GM23338 (cell line): ENCODE results near the gene SEMA6B. TPM values are rescaled to one million over a fixed set of nuclear protein-coding genes. Genes with fewer than 3 reads are reported as not detected.
A peak's percentile ranks its signal among the peaks of the same experiment; 100 is the strongest.

Experiments
- ATAC-seq: fragments of 200-7000 bp; cut with Tn5 transposase; 3 replicates; pipeline ENCODE4 v1.9.1; 2020
- DNase-seq: peaks from one replicate; pipeline ENCODE4 v3.0.0-alpha.2; 2015; ENCODE audit warnings: low spot score
- H2AFZ ChIP-seq: fragments of 200-600 bp; sonication (generic); 2 replicates; pipeline ENCODE4 v1.8.0; 2016; ENCODE audit warnings: antibody characterized with exemption, mild to moderate bottlenecking, moderate library complexity
- H3F3A ChIP-seq: fragments of 200-600 bp; sonication (generic); replicated peaks from 2 replicates; pipeline ENCODE4 v1.8.0; 2017; ENCODE audit warnings: antibody characterized with exemption, mixed run types, low read depth
- H3K27ac ChIP-seq: fragments of 200-600 bp; sonication (generic); 2 replicates; pipeline ENCODE4 v1.6.1; 2016; ENCODE audit warnings: low read depth
- H3K27me3 ChIP-seq: fragments of 200-600 bp; sonication (generic); 2 replicates; pipeline ENCODE4 v1.8.0; 2016; ENCODE audit warnings: mild to moderate bottlenecking, mixed run types, moderate library complexity; ENCODE audit not compliant: insufficient read depth
- H3K36me3 ChIP-seq: fragments of 200-600 bp; sonication (generic); 2 replicates; pipeline ENCODE4 v1.8.0; 2016; ENCODE audit warnings: mild to moderate bottlenecking; ENCODE audit not compliant: insufficient read depth
- H3K4me1 ChIP-seq: fragments of 200-600 bp; sonication (generic); 2 replicates; pipeline ENCODE4 v1.8.0; 2016; ENCODE audit warnings: mild to moderate bottlenecking, moderate library complexity; ENCODE audit not compliant: insufficient read depth
- H3K4me2 ChIP-seq: fragments of 200-600 bp; sonication (generic); 2 replicates; pipeline ENCODE4 v1.7.1; 2017; ENCODE audit warnings: mixed run types
- H3K4me3 ChIP-seq: fragments of 200-600 bp; sonication (generic); 2 replicates; pipeline ENCODE4 v1.6.1; 2016; ENCODE audit warnings: mixed run types
- H3K79me2 ChIP-seq: fragments of 200-600 bp; sonication (generic); replicated peaks from 2 replicates; pipeline ENCODE4 v1.8.0; 2017; ENCODE audit warnings: mild to moderate bottlenecking; ENCODE audit not compliant: insufficient read depth
- H3K9me2 ChIP-seq: fragments of 200-600 bp; sonication (generic); 2 replicates; pipeline ENCODE4 v1.8.0; 2017; ENCODE audit not compliant: insufficient read depth
- H4K20me1 ChIP-seq: fragments of 200-600 bp; sonication (generic); replicated peaks from 2 replicates; pipeline ENCODE4 v1.8.0; 2017; ENCODE audit warnings: mild to moderate bottlenecking; ENCODE audit not compliant: insufficient read depth
- H3K27ac Mint-ChIP-seq: 2 replicates; pipeline ENCODE4 v1.8.0; 2020; ENCODE audit warnings: inconsistent platforms, mild to moderate bottlenecking, moderate library complexity, mixed read lengths
- H3K27me3 Mint-ChIP-seq: 3 replicates; pipeline ENCODE4 v1.8.0; 2022; ENCODE audit warnings: low read depth, mild to moderate bottlenecking, moderate library complexity, mixed read lengths, inconsistent platforms; ENCODE audit not compliant: insufficient read depth, poor library complexity
- H3K36me3 Mint-ChIP-seq: 3 replicates; pipeline ENCODE4 v1.8.0; 2021; ENCODE audit warnings: low read depth, mild to moderate bottlenecking, inconsistent platforms, moderate library complexity, mixed read lengths
- H3K4me1 Mint-ChIP-seq: 3 replicates; pipeline ENCODE4 v1.8.0; 2020; ENCODE audit warnings: mild to moderate bottlenecking, inconsistent platforms, mixed read lengths
- H3K4me3 Mint-ChIP-seq: 3 replicates; pipeline ENCODE4 v1.8.0; 2021; ENCODE audit warnings: moderate library complexity, mild to moderate bottlenecking, inconsistent platforms, mixed read lengths
- H3K9me3 Mint-ChIP-seq: 3 replicates; pipeline ENCODE4 v1.8.0; 2020; ENCODE audit warnings: moderate library complexity, mild to moderate bottlenecking, inconsistent platforms, mixed read lengths
- CREB1 ChIP-seq: fragments of 250-450 bp; sonication (Bioruptor Pico); IDR thresholded peaks from 2 replicates; pipeline ENCODE4 v1.5.0; 2020; ENCODE audit warnings: low read depth, mild to moderate bottlenecking, moderate library complexity
- EZH2 ChIP-seq: fragments of 200-600 bp; sonication (generic); IDR thresholded peaks from one replicate; pipeline ENCODE4 v1.8.0; 2017; ENCODE audit warnings: antibody characterized with exemption, mild to moderate bottlenecking, low read depth; ENCODE audit not compliant: unreplicated experiment
- EZH2phosphoT487 ChIP-seq: fragments of 200-600 bp; sonication (generic); IDR thresholded peaks from one replicate; pipeline ENCODE4 v1.8.1; 2018; ENCODE audit warnings: antibody characterized with exemption; ENCODE audit not compliant: unreplicated experiment
- JUNB ChIP-seq: IDR thresholded peaks from one replicate; pipeline ENCODE4 v1.6.1; 2016; ENCODE audit warnings: antibody characterized with exemption; ENCODE audit not compliant: unreplicated experiment
- NANOG ChIP-seq: IDR thresholded peaks from 2 replicates; pipeline ENCODE4 v1.6.1; 2016; ENCODE audit warnings: antibody characterized with exemption, borderline replicate concordance
- POLR2AphosphoS5 ChIP-seq: IDR thresholded peaks from 2 replicates; pipeline ENCODE4 v1.6.1; 2016; ENCODE audit warnings: antibody characterized with exemption, low read depth
- STAT1 ChIP-seq: IDR thresholded peaks from one replicate; pipeline ENCODE4 v1.6.1; 2016; ENCODE audit warnings: antibody characterized with exemption; ENCODE audit not compliant: unreplicated experiment
- ZNF114 ChIP-seq: fragments of 250-450 bp; sonication (Bioruptor Pico); IDR thresholded peaks from 2 replicates; pipeline ENCODE4 v1.5.0; 2020; ENCODE audit warnings: mild to moderate bottlenecking, moderate library complexity
- ZNF331 ChIP-seq: fragments of 250-450 bp; sonication (Bioruptor Pico); IDR thresholded peaks from 2 replicates; pipeline ENCODE4 v1.5.0; 2020; ENCODE audit warnings: low read depth, mild to moderate bottlenecking, moderate library complexity
- polyA plus RNA-seq: library from polyadenylated mRNA; unstranded; fragments of >200 nt; fragmentation: Nextera tagmentation; extraction: Ambion mirVana; gene quantifications from 2 replicates; pipeline ENCODE4 v1.2.1, GENCODE V29; 2016
- total RNA-seq: library from RNA; depleted of rRNA; stranded (reverse); fragments of >200 nt; shearing (Covaris generic); gene quantifications from 2 replicates; pipeline ENCODE4 v1.2.3, GENCODE V29; 2014
- TF ChIP-seq, protein P1 (sequence below): fragments of 250-450 bp; sonication (Bioruptor Pico); IDR thresholded peaks from 2 replicates; pipeline ENCODE4 v1.5.0; 2020; ENCODE audit warnings: mild to moderate bottlenecking, moderate library complexity
- TF ChIP-seq, protein P2 (sequence below): IDR thresholded peaks from one replicate; pipeline ENCODE4 v1.6.1; 2018; ENCODE audit warnings: antibody characterized with exemption; ENCODE audit not compliant: unreplicated experiment
- TF ChIP-seq, protein P3 (sequence below), 2 experiments: fragments of 200-600 bp in 1 of 2; sonication (generic) in 1 of 2; conservative IDR thresholded peaks; 2 replicates each; pipeline versions ENCODE4 v1.5.1 to v1.6.1; 2016 to 2017; ENCODE audit warnings: antibody characterized with exemption in 2 of 2, low read depth in 2 of 2, mild to moderate bottlenecking in 2 of 2, moderate library complexity in 1 of 2
- TF ChIP-seq, protein P4 (sequence below): IDR thresholded peaks from 2 replicates; pipeline ENCODE4 v1.6.1; 2016; ENCODE audit warnings: antibody characterized with exemption

The SEMA6B gene
- total and polyA plus RNA-seq, 2 experiments from 2014 or later = 5.3 to 42.7 TPM

DNA sequence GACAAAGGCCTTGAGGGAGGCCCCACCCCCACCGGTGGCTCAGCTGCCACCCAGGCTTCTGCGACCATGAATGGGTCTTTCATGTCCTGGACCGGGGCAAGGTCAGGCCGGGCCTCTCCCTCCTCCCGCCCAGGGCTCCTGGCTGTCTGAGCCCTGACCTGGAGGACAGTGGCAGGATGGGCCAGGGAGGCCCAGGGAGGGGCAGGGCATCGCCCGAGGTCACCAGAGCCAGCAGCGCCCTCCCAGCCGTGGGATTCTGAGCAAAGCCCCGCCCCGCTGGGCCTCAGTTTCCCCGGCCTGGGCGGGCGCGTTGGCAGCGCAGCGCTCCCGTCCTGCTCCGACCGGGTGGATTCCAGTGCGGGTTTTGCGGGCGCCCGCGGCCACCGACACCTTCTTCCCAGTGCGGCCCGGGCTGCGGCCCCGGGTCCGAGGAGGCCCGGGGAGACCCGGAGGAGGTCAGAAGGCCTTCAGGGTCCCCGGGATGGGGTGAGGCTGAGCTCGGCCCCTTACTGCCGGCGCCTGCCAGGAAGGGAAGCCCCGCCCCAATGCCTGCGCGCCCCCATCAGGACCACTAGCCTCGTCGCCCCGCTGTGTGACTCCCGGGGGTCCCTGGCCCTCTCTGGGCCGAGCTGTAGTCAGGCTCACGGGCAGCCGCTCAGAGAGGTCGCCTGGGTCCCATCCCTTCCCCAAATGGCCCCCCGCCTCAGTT lies 24.6 kb upstream of the SEMA6B start:
- Mint-ChIP-seq H3K36me3 (no peaks in the 10 kb centered on the region), H3K4me3 (peak overlapping the region; percentile 69), H3K9me3 (no peaks in the 10 kb centered on the region), H3K27ac (no peak overlapping the region), H3K4me1 (peaks cover 20% of the 10 kb centered on the region), H3K27me3 (peaks cover 23% of the 10 kb centered on the region)
- H3K4me3 ChIP-seq = peak overlapping the region; percentile 87
- no peaks in the 10 kb centered on the region; the same call in 1 of the 2 replicates for H4K20me1 ChIP-seq
- TF ChIP-seq POLR2AphosphoS5 = no peak
- TF ChIP-seq STAT1 = no peak
- no peak for TF ChIP-seq JUNB
- TF ChIP-seq CREB1 (CRISPR knock-in tag) = no peak
- TF ChIP-seq EZH2 = no peak
- TF ChIP-seq, protein P1, sequence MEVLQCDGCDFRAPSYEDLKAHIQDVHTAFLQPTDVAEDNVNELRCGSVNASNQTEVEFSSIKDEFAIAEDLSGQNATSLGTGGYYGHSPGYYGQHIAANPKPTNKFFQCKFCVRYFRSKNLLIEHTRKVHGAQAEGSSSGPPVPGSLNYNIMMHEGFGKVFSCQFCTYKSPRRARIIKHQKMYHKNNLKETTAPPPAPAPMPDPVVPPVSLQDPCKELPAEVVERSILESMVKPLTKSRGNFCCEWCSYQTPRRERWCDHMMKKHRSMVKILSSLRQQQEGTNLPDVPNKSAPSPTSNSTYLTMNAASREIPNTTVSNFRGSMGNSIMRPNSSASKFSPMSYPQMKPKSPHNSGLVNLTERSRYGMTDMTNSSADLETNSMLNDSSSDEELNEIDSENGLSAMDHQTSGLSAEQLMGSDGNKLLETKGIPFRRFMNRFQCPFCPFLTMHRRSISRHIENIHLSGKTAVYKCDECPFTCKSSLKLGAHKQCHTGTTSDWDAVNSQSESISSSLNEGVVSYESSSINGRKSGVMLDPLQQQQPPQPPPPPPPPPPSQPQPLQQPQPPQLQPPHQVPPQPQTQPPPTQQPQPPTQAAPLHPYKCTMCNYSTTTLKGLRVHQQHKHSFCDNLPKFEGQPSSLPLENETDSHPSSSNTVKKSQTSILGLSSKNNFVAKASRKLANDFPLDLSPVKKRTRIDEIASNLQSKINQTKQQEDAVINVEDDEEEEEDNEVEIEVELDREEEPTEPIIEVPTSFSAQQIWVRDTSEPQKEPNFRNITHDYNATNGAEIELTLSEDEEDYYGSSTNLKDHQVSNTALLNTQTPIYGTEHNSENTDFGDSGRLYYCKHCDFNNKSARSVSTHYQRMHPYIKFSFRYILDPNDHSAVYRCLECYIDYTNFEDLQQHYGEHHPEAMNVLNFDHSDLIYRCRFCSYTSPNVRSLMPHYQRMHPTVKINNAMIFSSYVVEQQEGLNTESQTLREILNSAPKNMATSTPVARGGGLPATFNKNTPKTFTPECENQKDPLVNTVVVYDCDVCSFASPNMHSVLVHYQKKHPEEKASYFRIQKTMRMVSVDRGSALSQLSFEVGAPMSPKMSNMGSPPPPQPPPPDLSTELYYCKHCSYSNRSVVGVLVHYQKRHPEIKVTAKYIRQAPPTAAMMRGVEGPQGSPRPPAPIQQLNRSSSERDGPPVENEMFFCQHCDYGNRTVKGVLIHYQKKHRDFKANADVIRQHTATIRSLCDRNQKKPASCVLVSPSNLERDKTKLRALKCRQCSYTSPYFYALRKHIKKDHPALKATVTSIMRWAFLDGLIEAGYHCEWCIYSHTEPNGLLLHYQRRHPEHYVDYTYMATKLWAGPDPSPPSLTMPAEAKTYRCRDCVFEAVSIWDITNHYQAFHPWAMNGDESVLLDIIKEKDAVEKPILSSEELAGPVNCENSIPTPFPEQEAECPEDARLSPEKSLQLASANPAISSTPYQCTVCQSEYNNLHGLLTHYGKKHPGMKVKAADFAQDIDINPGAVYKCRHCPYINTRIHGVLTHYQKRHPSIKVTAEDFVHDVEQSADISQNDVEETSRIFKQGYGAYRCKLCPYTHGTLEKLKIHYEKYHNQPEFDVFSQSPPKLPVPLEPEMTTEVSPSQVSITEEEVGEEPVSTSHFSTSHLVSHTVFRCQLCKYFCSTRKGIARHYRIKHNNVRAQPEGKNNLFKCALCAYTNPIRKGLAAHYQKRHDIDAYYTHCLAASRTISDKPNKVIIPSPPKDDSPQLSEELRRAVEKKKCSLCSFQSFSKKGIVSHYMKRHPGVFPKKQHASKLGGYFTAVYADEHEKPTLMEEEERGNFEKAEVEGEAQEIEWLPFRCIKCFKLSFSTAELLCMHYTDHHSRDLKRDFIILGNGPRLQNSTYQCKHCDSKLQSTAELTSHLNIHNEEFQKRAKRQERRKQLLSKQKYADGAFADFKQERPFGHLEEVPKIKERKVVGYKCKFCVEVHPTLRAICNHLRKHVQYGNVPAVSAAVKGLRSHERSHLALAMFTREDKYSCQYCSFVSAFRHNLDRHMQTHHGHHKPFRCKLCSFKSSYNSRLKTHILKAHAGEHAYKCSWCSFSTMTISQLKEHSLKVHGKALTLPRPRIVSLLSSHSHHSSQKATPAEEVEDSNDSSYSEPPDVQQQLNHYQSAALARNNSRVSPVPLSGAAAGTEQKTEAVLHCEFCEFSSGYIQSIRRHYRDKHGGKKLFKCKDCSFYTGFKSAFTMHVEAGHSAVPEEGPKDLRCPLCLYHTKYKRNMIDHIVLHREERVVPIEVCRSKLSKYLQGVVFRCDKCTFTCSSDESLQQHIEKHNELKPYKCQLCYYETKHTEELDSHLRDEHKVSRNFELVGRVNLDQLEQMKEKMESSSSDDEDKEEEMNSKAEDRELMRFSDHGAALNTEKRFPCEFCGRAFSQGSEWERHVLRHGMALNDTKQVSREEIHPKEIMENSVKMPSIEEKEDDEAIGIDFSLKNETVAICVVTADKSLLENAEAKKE (CRISPR knock-in tag) = no peak
- TF ChIP-seq, protein P2, sequence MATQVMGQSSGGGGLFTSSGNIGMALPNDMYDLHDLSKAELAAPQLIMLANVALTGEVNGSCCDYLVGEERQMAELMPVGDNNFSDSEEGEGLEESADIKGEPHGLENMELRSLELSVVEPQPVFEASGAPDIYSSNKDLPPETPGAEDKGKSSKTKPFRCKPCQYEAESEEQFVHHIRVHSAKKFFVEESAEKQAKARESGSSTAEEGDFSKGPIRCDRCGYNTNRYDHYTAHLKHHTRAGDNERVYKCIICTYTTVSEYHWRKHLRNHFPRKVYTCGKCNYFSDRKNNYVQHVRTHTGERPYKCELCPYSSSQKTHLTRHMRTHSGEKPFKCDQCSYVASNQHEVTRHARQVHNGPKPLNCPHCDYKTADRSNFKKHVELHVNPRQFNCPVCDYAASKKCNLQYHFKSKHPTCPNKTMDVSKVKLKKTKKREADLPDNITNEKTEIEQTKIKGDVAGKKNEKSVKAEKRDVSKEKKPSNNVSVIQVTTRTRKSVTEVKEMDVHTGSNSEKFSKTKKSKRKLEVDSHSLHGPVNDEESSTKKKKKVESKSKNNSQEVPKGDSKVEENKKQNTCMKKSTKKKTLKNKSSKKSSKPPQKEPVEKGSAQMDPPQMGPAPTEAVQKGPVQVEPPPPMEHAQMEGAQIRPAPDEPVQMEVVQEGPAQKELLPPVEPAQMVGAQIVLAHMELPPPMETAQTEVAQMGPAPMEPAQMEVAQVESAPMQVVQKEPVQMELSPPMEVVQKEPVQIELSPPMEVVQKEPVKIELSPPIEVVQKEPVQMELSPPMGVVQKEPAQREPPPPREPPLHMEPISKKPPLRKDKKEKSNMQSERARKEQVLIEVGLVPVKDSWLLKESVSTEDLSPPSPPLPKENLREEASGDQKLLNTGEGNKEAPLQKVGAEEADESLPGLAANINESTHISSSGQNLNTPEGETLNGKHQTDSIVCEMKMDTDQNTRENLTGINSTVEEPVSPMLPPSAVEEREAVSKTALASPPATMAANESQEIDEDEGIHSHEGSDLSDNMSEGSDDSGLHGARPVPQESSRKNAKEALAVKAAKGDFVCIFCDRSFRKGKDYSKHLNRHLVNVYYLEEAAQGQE = no peak
- no peak for TF ChIP-seq EZH2phosphoT487
- TF ChIP-seq, protein P3, sequence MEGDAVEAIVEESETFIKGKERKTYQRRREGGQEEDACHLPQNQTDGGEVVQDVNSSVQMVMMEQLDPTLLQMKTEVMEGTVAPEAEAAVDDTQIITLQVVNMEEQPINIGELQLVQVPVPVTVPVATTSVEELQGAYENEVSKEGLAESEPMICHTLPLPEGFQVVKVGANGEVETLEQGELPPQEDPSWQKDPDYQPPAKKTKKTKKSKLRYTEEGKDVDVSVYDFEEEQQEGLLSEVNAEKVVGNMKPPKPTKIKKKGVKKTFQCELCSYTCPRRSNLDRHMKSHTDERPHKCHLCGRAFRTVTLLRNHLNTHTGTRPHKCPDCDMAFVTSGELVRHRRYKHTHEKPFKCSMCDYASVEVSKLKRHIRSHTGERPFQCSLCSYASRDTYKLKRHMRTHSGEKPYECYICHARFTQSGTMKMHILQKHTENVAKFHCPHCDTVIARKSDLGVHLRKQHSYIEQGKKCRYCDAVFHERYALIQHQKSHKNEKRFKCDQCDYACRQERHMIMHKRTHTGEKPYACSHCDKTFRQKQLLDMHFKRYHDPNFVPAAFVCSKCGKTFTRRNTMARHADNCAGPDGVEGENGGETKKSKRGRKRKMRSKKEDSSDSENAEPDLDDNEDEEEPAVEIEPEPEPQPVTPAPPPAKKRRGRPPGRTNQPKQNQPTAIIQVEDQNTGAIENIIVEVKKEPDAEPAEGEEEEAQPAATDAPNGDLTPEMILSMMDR (conservative IDR thresholded peaks at IDR 0.05; ENCODE audit: low read depth in 2 of 2) = no peak
- no peak for TF ChIP-seq NANOG
- TF ChIP-seq, protein P4, sequence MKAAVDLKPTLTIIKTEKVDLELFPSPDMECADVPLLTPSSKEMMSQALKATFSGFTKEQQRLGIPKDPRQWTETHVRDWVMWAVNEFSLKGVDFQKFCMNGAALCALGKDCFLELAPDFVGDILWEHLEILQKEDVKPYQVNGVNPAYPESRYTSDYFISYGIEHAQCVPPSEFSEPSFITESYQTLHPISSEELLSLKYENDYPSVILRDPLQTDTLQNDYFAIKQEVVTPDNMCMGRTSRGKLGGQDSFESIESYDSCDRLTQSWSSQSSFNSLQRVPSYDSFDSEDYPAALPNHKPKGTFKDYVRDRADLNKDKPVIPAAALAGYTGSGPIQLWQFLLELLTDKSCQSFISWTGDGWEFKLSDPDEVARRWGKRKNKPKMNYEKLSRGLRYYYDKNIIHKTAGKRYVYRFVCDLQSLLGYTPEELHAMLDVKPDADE = no peak
- no peak for TF ChIP-seq ZNF114 (CRISPR knock-in tag)
- TF ChIP-seq ZNF331 (CRISPR knock-in tag) = no peak
- H3K9me2 ChIP-seq = no peaks in the 10 kb centered on the region
- no peaks in the 10 kb centered on the region for H3K36me3 ChIP-seq
- peaks cover 12% of the 10 kb centered on the region; the same call in 1 of the 2 replicates for H3F3A ChIP-seq
- no peak overlapping the region for H3K27ac ChIP-seq
- peak overlapping the region; percentile 83 for H2AFZ ChIP-seq
- peaks cover 5% of the 10 kb centered on the region; the same call in 1 of the 2 replicates for H3K79me2 ChIP-seq
- peak overlapping the region; percentile 86 for H3K4me2 ChIP-seq
- peak; percentile 66 for DNase-seq
- H3K27me3 ChIP-seq = peaks cover 35% of the 10 kb centered on the region
- ATAC-seq = peak; percentile 51
- H3K4me1 ChIP-seq = peaks cover 15% of the 10 kb centered on the region
